IPS DF 19.7 (cell line): Measurements from ENCODE around the gene HOXC13.

Source experiments
- DNase-seq: peaks from one replicate; pipeline ENCODE4 v3.0.0-alpha.2; 2013; ENCODE audit warnings: low read depth, low spot score

HOXC13 gene

DNA sequence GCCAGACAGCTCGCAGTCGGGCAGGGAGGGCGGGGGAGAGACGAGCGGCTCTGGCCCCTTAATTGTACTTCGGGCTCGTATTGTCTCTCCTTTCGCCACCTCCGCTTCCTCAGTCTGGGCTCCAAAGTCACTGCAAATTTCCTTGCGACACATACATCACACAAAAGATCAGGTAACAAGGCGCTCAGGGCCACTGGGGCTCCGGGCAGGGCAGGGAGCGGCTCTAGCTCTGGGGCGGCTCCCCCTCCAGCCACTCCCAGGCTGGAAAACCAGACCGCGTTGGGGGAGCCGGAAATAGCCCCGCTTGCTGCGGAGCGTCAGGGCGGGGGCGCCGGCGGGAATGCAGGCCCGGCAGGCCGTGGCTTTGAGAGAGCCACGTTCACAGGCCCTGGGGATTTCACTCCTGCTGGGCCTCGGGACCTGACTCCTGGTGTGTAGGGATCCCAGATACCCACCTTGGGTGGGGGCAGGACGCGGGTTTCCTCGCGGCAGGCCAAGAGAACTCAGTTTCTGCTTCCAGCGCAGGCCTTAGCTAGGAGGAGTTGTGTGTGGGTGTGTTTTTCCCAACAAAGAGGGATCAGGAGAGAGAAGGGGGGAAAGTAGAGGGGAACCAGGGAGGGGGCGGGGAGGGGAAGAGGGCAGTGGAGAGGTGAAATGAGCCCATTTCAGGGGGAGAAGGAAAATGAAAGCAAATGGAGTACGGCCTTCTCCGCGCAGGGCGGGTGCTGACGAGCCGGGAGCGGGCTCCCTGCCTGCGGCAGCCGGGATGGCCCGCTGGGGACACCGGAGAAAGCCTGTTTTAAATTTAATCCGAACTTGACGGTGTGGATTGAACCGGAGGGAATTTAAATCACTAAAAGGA is 57.0 kb downstream of the HOXC13 start:
- DNase-seq: no peak
